ENCODE measurements around the gene NFIC. TPM values are rescaled to one million over a fixed set of nuclear protein-coding genes. Genes with fewer than 3 reads are reported as not detected.

NFIC gene
- total RNA-seq, 2 donors from 2014 or later: 42.0 to 71.3 TPM

GRCh38 chr19:3320853-3321252 is 45.5 kb upstream of the NFIC start:
- Histone ChIP-seq H3K9me3 (no peaks in the 10 kb centered on the region), H3K27ac (no peak overlapping the region), H3K9ac (ENCODE audit: low read depth in 2 of 2, low read length in 2 of 2) (no peak overlapping the region), H3K27me3 (no peaks in the 10 kb centered on the region), H3K36me3 (no peaks in the 10 kb centered on the region), H3K4me3 (no peak overlapping the region), H3K4me1 (no peaks in the 10 kb centered on the region)
- TF ChIP-seq, protein P1, sequence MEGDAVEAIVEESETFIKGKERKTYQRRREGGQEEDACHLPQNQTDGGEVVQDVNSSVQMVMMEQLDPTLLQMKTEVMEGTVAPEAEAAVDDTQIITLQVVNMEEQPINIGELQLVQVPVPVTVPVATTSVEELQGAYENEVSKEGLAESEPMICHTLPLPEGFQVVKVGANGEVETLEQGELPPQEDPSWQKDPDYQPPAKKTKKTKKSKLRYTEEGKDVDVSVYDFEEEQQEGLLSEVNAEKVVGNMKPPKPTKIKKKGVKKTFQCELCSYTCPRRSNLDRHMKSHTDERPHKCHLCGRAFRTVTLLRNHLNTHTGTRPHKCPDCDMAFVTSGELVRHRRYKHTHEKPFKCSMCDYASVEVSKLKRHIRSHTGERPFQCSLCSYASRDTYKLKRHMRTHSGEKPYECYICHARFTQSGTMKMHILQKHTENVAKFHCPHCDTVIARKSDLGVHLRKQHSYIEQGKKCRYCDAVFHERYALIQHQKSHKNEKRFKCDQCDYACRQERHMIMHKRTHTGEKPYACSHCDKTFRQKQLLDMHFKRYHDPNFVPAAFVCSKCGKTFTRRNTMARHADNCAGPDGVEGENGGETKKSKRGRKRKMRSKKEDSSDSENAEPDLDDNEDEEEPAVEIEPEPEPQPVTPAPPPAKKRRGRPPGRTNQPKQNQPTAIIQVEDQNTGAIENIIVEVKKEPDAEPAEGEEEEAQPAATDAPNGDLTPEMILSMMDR (IDR thresholded peaks at IDR 0.05): no peak
- DNase-seq: no peak
- intact Hi-C loops (cut with DNase I): no loop called here

GRCh38 chr19:3321696-3322095 is 44.7 kb upstream of the NFIC start:
- TF ChIP-seq, protein P1 (IDR thresholded peaks at IDR 0.05): no peak
- no peak overlapping the region for H3K4me3 ChIP-seq
- H3K36me3 ChIP-seq: no peaks in the 10 kb centered on the region
- DNase-seq: no peak
- H3K27me3 ChIP-seq: no peaks in the 10 kb centered on the region
- intact Hi-C loops (cut with DNase I): no loop called here
- no peaks in the 10 kb centered on the region for H3K4me1 ChIP-seq
- no peak overlapping the region for H3K27ac ChIP-seq
- no peaks in the 10 kb centered on the region for H3K9me3 ChIP-seq
- no peak overlapping the region for H3K9ac ChIP-seq (ENCODE audit: low read depth in 2 of 2, low read length in 2 of 2)

DNA sequence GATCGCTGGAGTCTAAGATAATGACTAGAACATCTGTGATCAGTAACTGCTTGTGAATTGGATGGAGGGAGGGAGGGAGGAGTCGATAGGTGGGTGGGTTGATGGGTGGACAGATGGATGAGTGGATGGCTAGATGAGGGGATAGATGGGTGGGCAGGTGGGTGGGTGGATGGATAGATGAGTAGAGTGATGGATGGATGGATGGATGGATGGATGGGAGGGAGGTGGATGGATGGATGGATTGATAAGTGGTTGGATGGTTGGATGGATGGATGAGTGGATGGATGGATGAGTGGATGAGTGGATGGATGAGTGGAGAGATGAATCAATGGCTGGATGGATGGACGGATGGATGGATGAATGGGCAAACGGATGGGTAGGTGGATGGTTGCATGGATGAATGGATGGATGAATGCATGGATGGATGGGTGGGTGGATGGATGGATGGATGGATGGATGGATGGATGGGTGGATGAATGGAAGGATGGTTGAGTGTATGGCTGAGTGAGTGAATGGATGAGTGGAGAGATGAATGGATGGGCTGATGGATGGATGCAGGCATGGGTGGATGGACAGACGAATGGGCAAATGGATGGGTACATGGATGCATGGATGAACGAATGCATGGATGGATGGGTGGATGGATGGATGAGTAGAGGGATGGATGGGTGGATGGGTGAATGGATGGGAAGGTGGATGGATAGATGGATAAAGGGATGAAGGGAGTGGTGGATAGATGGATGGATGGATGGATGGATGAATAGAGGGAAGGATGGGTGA is 44.0 kb upstream of the NFIC start:
- H3K4me1 ChIP-seq: no peaks in the 10 kb centered on the region
- H3K27me3 ChIP-seq: no peaks in the 10 kb centered on the region
- no peaks in the 10 kb centered on the region for H3K9me3 ChIP-seq
- DNase-seq: no peak
- TF ChIP-seq, protein P1 (IDR thresholded peaks at IDR 0.05): no peak
- no peak overlapping the region for H3K4me3 ChIP-seq
- intact Hi-C loops (cut with DNase I): no loop called here
- no peaks in the 10 kb centered on the region for H3K36me3 ChIP-seq
- no peak overlapping the region for H3K27ac ChIP-seq
- H3K9ac ChIP-seq (ENCODE audit: low read depth in 2 of 2, low read length in 2 of 2): no peak overlapping the region

GRCh38 chr19:3323026-3323425 is 43.4 kb upstream of the NFIC start:
- Histone ChIP-seq H3K9me3 (no peaks in the 10 kb centered on the region), H3K4me1 (no peaks in the 10 kb centered on the region), H3K27ac (no peak overlapping the region), H3K27me3 (no peaks in the 10 kb centered on the region), H3K4me3 (no peak overlapping the region), H3K9ac (ENCODE audit: low read depth in 2 of 2, low read length in 2 of 2) (no peak overlapping the region), H3K36me3 (no peaks in the 10 kb centered on the region)
- no peak for DNase-seq
- intact Hi-C loops (cut with DNase I): no loop called here
- TF ChIP-seq, protein P1 (IDR thresholded peaks at IDR 0.05): no peak

DNA sequence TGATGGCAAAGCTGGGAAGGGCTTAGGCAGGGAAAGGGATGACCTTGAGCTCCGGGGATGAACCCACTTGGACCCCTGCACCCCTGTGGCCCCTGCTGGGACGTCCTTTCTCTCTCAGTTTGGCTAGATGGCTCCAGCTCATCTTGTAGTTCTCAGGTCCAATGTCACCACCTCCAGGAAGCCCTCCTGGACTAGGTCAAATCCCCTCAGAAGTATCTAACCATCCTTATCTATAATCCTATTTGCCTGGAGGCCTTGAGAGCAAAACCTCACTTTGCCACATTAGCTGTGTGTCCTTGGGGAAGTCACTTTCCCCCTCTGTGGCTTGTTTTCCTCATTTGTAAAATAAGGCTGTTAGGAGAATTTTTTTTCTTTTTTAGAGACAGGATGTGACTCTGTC is 42.7 kb upstream of the NFIC start:
- intact Hi-C loops (cut with DNase I): loop anchor here (2.0 kb wide), 1 partner anchor 151 kb away; no protein-coding TSS in a partner anchor
- H3K36me3 ChIP-seq: no peaks in the 10 kb centered on the region
- TF ChIP-seq, protein P1 (IDR thresholded peaks at IDR 0.05): no peak
- H3K9ac ChIP-seq (ENCODE audit: low read depth in 2 of 2, low read length in 2 of 2): no peak overlapping the region
- H3K27ac ChIP-seq: no peak overlapping the region
- H3K4me3 ChIP-seq: no peak overlapping the region
- H3K4me1 ChIP-seq: no peaks in the 10 kb centered on the region
- no peaks in the 10 kb centered on the region for H3K27me3 ChIP-seq
- H3K9me3 ChIP-seq: no peaks in the 10 kb centered on the region
- no peak for DNase-seq

All from colonic mucosa (tissue), 4 donors.